H1 (cell line): ENCODE data around the gene LAG3.

Experiments
- ASH2L ChIP-seq: fragments of 200-600, 300-600 bp; sonication (generic); IDR thresholded peaks from one replicate; pipeline ENCODE4 v1.7.1; 2017; ENCODE audit warnings: low read length
- CBX5 ChIP-seq: fragments of 300-800, 300-1000 bp; sonication (generic); IDR thresholded peaks from 2 replicates; pipeline ENCODE4 v1.7.1; 2016; ENCODE audit warnings: antibody characterized with exemption, low read length, low read depth
- CEBPB ChIP-seq: IDR thresholded peaks from 2 replicates; pipeline ENCODE4 v1.6.1; 2012; ENCODE audit warnings: low read depth, low read length
- CTCF ChIP-seq, 3 experiments: IDR thresholded peaks; 1 replicate in 2 of 3; 2 replicates in 1 of 3; pipeline versions ENCODE4 v1.5.1 to v1.6.1; 2011; ENCODE audit warnings: low read length in 3 of 3, mild to moderate bottlenecking in 3 of 3, inconsistent platforms in 2 of 3, low read depth in 1 of 3, moderate library complexity in 1 of 3; ENCODE audit not compliant: insufficient read depth in 1 of 3; ENCODE audit errors: control extremely low read depth in 1 of 3
- EP300 ChIP-seq, 2 experiments: IDR thresholded peaks; 1 replicate in 1 of 2; 2 replicates in 1 of 2; pipeline ENCODE4 v1.6.1; 2011 to 2012; ENCODE audit warnings: low read depth in 2 of 2, low read length in 2 of 2, mild to moderate bottlenecking in 2 of 2, borderline replicate concordance in 1 of 2, inconsistent platforms in 1 of 2, moderate library complexity in 1 of 2
- MAX ChIP-seq: IDR thresholded peaks from 2 replicates; pipeline ENCODE4 v1.6.1; 2012; ENCODE audit warnings: inconsistent platforms
- RNF2 ChIP-seq: fragments of 200-900, 300-1000 bp; sonication (generic); IDR thresholded peaks from 2 replicates; pipeline ENCODE4 v1.7.1; 2016; ENCODE audit warnings: borderline replicate concordance, low read depth, mild to moderate bottlenecking, antibody characterized with exemption, low read length; ENCODE audit not compliant: poor library complexity, severe bottlenecking; ENCODE audit errors: missing control alignments
- TCF12 ChIP-seq: IDR thresholded peaks from 2 replicates; pipeline ENCODE4 v1.6.1; 2011; ENCODE audit warnings: low read depth, mild to moderate bottlenecking, low read length

- TF ChIP-seq CEBPB (no peak), MAX (no peak), CBX5 (no peak), EP300 (IDR thresholded peaks at IDR 0.05; ENCODE audit: borderline replicate concordance in 1 of 2, low read depth in 2 of 2, low read length in 2 of 2) (no peak), CTCF (IDR thresholded peaks at IDR 0.05; ENCODE audit: control extremely low read depth in 1 of 3, insufficient read depth in 1 of 3, low read depth in 1 of 3, low read length in 3 of 3) (no peak), RNF2 (no peak), ASH2L (no peak), TCF12 (no peak)
These were observed 29.5 kb upstream of the LAG3 start for GRCh38 chr12:6742834-6743233.
